Neural progenitor cell (in vitro differentiated cells): ENCODE measurements around the gene WNT3A.

Experiments used
- EZH2 ChIP-seq: fragments of 200-600 bp; sonication (generic); IDR thresholded peaks from 2 replicates; pipeline ENCODE4 v1.6.1; 2017; ENCODE audit warnings: antibody characterized with exemption, mild to moderate bottlenecking, moderate library complexity
- EZH2phosphoT487 ChIP-seq: fragments of 200-600 bp; sonication (generic); IDR thresholded peaks from 2 replicates; pipeline ENCODE4 v1.6.1; 2017; ENCODE audit warnings: antibody characterized with exemption
- TF ChIP-seq, protein P1 (sequence below): fragments of 200-600 bp; sonication (generic); IDR thresholded peaks from 2 replicates; pipeline ENCODE4 v1.5.1; 2017; ENCODE audit warnings: antibody characterized with exemption, mild to moderate bottlenecking

DNA sequence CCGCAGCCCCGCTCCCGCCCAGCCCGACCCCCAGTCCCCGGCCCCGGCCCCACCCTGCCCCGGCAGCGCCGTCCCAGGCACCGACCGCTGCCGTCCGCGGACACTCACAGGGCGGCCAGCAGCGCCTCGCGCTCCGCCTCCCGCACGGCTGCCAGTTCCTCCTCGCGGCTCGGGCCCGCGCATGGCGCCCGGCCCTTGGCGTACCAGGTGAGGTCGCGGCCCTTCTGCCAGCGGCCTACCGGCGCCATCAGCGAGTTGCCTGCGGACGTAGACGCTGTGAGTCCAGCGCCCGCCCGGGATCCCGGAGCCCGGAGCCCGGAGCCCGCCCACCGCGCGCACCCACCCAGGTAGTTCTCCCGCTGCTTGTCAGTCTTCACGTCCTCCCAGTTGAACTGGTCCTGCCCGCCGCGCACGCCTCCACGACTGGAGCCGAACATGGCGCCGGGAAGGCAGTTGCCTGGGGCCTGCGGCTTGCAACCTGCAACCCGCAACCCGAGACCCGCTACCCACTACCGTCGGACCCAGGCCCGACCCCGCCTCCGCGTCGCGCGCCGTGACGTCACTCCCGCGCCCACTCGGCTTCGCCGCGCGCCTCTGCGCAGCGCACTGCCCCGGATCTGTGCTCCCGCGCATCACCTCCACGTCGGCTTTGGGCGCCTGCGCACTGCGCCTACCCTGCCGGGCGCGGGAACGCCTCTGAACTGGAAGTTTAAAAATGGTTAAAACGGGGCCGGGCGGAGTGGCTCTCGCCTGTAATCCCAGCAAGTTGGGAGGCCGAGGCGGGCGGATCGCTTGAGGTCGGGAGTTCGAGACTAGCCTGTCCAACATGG is 96.2 kb downstream of the WNT3A start, which contains the start of gene C1orf35:
- TF ChIP-seq, protein P1, sequence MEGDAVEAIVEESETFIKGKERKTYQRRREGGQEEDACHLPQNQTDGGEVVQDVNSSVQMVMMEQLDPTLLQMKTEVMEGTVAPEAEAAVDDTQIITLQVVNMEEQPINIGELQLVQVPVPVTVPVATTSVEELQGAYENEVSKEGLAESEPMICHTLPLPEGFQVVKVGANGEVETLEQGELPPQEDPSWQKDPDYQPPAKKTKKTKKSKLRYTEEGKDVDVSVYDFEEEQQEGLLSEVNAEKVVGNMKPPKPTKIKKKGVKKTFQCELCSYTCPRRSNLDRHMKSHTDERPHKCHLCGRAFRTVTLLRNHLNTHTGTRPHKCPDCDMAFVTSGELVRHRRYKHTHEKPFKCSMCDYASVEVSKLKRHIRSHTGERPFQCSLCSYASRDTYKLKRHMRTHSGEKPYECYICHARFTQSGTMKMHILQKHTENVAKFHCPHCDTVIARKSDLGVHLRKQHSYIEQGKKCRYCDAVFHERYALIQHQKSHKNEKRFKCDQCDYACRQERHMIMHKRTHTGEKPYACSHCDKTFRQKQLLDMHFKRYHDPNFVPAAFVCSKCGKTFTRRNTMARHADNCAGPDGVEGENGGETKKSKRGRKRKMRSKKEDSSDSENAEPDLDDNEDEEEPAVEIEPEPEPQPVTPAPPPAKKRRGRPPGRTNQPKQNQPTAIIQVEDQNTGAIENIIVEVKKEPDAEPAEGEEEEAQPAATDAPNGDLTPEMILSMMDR = no peak
- TF ChIP-seq EZH2phosphoT487 (no peak), EZH2 (no peak)
